Natural killer cell (primary cell): Measurements from ENCODE around the gene CDC42BPG. TPM values are rescaled to one million over a fixed set of nuclear protein-coding genes. Genes with fewer than 3 reads are reported as not detected.

Experiments used
- ATAC-seq, 3 donors: fragments of 150-1000 bp in 2 of 3; fragments of 200-7000 bp in 1 of 3; cut with Tn5 transposase; 1 replicate in 1 of 3; 2 replicates in 2 of 3; pipeline ENCODE4 v1.10.0; 2021; ENCODE audit warnings: mild to moderate bottlenecking in 2 of 3, moderate library complexity in 2 of 3
- DNase-seq, 2 donors: peaks; one replicate each; pipeline versions ENCODE4 v3.0.0 to v3.0.0-alpha.2; 2013 to 2021; ENCODE audit warnings: mixed read lengths in 1 of 2
- H3K27ac ChIP-seq: one replicate; pipeline ENCODE4 v1.5.1; 2013; ENCODE audit warnings: mild to moderate bottlenecking, low read length
- H3K27me3 ChIP-seq: one replicate; pipeline ENCODE4 v1.6.1; 2013; ENCODE audit warnings: low read length; ENCODE audit not compliant: control insufficient read depth, insufficient read depth
- H3K36me3 ChIP-seq: one replicate; pipeline ENCODE4 v1.6.1; 2013; ENCODE audit warnings: low read length; ENCODE audit not compliant: control insufficient read depth, insufficient read depth
- H3K4me1 ChIP-seq: one replicate; pipeline ENCODE4 v1.6.1; 2013; ENCODE audit warnings: low read length; ENCODE audit not compliant: control insufficient read depth, insufficient read depth
- H3K4me3 ChIP-seq: one replicate; pipeline ENCODE4 v1.5.1; 2013; ENCODE audit warnings: low read length
- H3K9me3 ChIP-seq: one replicate; pipeline ENCODE4 v1.6.1; 2013; ENCODE audit warnings: low read length; ENCODE audit not compliant: control insufficient read depth, insufficient read depth
- H3K27ac Mint-ChIP-seq, 2 donors: one replicate each; pipeline ENCODE4 v1.8.0; 2022; ENCODE audit warnings: mild to moderate bottlenecking in 2 of 2, mixed read lengths in 2 of 2, moderate library complexity in 1 of 2
- H3K27me3 Mint-ChIP-seq, 2 donors: one replicate each; pipeline ENCODE4 v1.8.0; 2022; ENCODE audit warnings: low read depth in 2 of 2, mixed read lengths in 2 of 2
- H3K36me3 Mint-ChIP-seq: one replicate; pipeline ENCODE4 v1.8.0; 2022; ENCODE audit warnings: mixed read lengths
- H3K4me1 Mint-ChIP-seq, 2 donors: one replicate each; pipeline ENCODE4 v1.8.0; 2022; ENCODE audit warnings: mixed read lengths in 2 of 2
- H3K4me3 Mint-ChIP-seq: one replicate; pipeline ENCODE4 v1.8.0; 2022; ENCODE audit warnings: mild to moderate bottlenecking, moderate library complexity, mixed read lengths
- H3K9me3 Mint-ChIP-seq, 2 donors: one replicate each; pipeline ENCODE4 v1.8.0; 2022; ENCODE audit warnings: mixed read lengths in 2 of 2
- CTCF ChIP-seq: fragments of 200-600 bp; IDR thresholded peaks from one replicate; pipeline ENCODE4 v1.8.0; 2022; ENCODE audit warnings: antibody characterized with exemption
- WGBS: methylation state at CpG from one replicate; pipeline ENCODE4 v1.1.7; 2013; ENCODE audit warnings: missing lambda C conversion rate; ENCODE audit not compliant: insufficient coverage; 5-methylcytosine and 5-hydroxymethylcytosine counted together
- intact Hi-C: fragments of 100-400 bp; cut with micrococcal nuclease; formaldehyde crosslinking; loops from one replicate; pipeline ENCODE4 v1.14.2; 2022
- total RNA-seq, 4 donors: library from RNA; stranded (reverse); fragments of 120-200 nt in 1 of 4; gene quantifications; one replicate each; pipeline versions ENCODE4 v1.2.3 to v1.2.4, GENCODE V29; 2013 to 2022

The CDC42BPG gene
- total RNA-seq, 3 donors from 2014 or later (not counting 1 experiment from before 2014, with no cell fraction given), result 8.2 to 12.7 (median 10.7) TPM

- Mint-ChIP-seq H3K27ac (peak overlapping the region; percentile 95 to 96), H3K36me3 (no peaks in the 10 kb centered on the region), H3K4me3 (peak overlapping the region; percentile 83), H3K4me1 (peaks cover 72 to 84% of the 10 kb centered on the region in 2 donors), H3K27me3 (no peaks in the 10 kb centered on the region), H3K9me3 (no peaks in the 10 kb centered on the region)
- no peaks in the 10 kb centered on the region for H3K9me3 ChIP-seq
- TF ChIP-seq CTCF, result no peak
- H3K27ac ChIP-seq, result peak overlapping the region; percentile 90
- 32% methylated on average over 18 of the region's 22 CpGs for WGBS
- no peak overlapping the region for H3K4me3 ChIP-seq
- ATAC-seq (peak in 1 of 3 donors; percentile 5), DNase-seq (no peak)
- intact Hi-C loops, result loop anchor here (1.0 kb wide), 1 partner anchor 8 kb away; no protein-coding TSS in a partner anchor
- H3K27me3 ChIP-seq, result no peaks in the 10 kb centered on the region
- peaks cover 100% of the 10 kb centered on the region for H3K4me1 ChIP-seq
- peaks cover 48% of the 10 kb centered on the region for H3K36me3 ChIP-seq
These were observed 11.3 kb upstream of the CDC42BPG start for GRCh38 chr11:64855596-64856304.

GRCh38 chr11:64854534-64855502 is 10.4 kb upstream of the CDC42BPG start:
- no peaks in the 10 kb centered on the region for H3K9me3 Mint-ChIP-seq
- peak; percentile 58 to 66 for DNase-seq
- Histone ChIP-seq H3K27me3 (no peaks in the 10 kb centered on the region), H3K36me3 (peaks cover 47% of the 10 kb centered on the region), H3K4me1 (peaks cover 100% of the 10 kb centered on the region), H3K9me3 (no peaks in the 10 kb centered on the region), H3K27ac (peak overlapping the region; percentile 90), H3K4me3 (no peak overlapping the region)
- H3K4me3 Mint-ChIP-seq, result peak overlapping the region; percentile 83
- peaks cover 66 to 78% of the 10 kb centered on the region in 2 donors for H3K4me1 Mint-ChIP-seq
- intact Hi-C loops, result loop anchor here (1.0 kb wide), 1 partner anchor 8 kb away; no protein-coding TSS in a partner anchor
- 85% methylated on average over 42 of the region's 45 CpGs for WGBS
- peak in 1 of 3 donors; percentile 16 for ATAC-seq
- H3K27ac Mint-ChIP-seq, result peak overlapping the region; percentile 95 to 96
- H3K27me3 Mint-ChIP-seq, result no peaks in the 10 kb centered on the region
- TF ChIP-seq CTCF, result no peak
- no peaks in the 10 kb centered on the region for H3K36me3 Mint-ChIP-seq

- H3K36me3 ChIP-seq, result peaks cover 44% of the 10 kb centered on the region
- H3K27ac ChIP-seq, result peak overlapping the region; percentile 90
- Mint-ChIP-seq H3K4me1 (peaks cover 66 to 78% of the 10 kb centered on the region in 2 donors), H3K27me3 (no peaks in the 10 kb centered on the region), H3K9me3 (no peaks in the 10 kb centered on the region), H3K4me3 (peak overlapping the region; percentile 40), H3K27ac (peak overlapping the region; percentile 95 to 96), H3K36me3 (no peaks in the 10 kb centered on the region)
- H3K9me3 ChIP-seq, result no peaks in the 10 kb centered on the region
- H3K27me3 ChIP-seq, result no peaks in the 10 kb centered on the region
- intact Hi-C loops, result no loop called here
- peaks cover 100% of the 10 kb centered on the region for H3K4me1 ChIP-seq
- no peak for ATAC-seq
- WGBS, result 94% methylated on average over 25 of the region's 25 CpGs
- TF ChIP-seq CTCF, result no peak
- no peak overlapping the region for H3K4me3 ChIP-seq
- DNase-seq, result no peak
These were observed 9.7 kb upstream of the CDC42BPG start for GRCh38 chr11:64854157-64854533.
